Fibroblast of villous mesenchyme (primary cell): ENCODE results near the gene A3GALT2. TPM values are rescaled to one million over a fixed set of nuclear protein-coding genes. Genes with fewer than 3 reads are reported as not detected.
A peak's percentile ranks its signal among the peaks of the same experiment; 100 is the strongest.

ENCODE experiments used
- DNase-seq: peaks from one replicate; pipeline ENCODE4 v3.0.0-alpha.2; 2010; ENCODE audit warnings: low read depth
- H3K4me3 ChIP-seq: 2 replicates; pipeline ENCODE4 v1.5.1; 2011; ENCODE audit warnings: low read depth, mild to moderate bottlenecking, low read length
- CTCF ChIP-seq: IDR thresholded peaks from 2 replicates; pipeline ENCODE4 v1.5.1; 2012; ENCODE audit warnings: low read depth, mild to moderate bottlenecking, low read length; ENCODE audit not compliant: insufficient read depth
- total RNA-seq: library from RNA; depleted of rRNA; stranded (reverse); fragments of >200 nt; gene quantifications from 2 replicates; pipeline ENCODE4 v1.2.3, GENCODE V29; 2012

The A3GALT2 gene
- total RNA-seq, 1 donor, result not detected

- TF ChIP-seq CTCF, result no peak
Observed at GRCh38 chr1:33329600-33330305, 8.9 kb upstream of the A3GALT2 start.

GRCh38 chr1:33328817-33329216, 7.9 kb upstream of the A3GALT2 start:
- TF ChIP-seq CTCF, result no peak
- no peak overlapping the region for H3K4me3 ChIP-seq
- DNase-seq, result no peak

More at GRCh38 chr1:33329600-33330305, 8.9 kb upstream of the A3GALT2 start:
- no peak for DNase-seq
- H3K4me3 ChIP-seq, result no peak overlapping the region

GRCh38 chr1:33327587-33328325, 6.9 kb upstream of the A3GALT2 start:
- no peak overlapping the region for H3K4me3 ChIP-seq
- TF ChIP-seq CTCF, result no peak
- peak; percentile 98 for DNase-seq

GRCh38 chr1:33326785-33327184, 5.9 kb upstream of the A3GALT2 start:
- TF ChIP-seq CTCF, result no peak
- DNase-seq, result peak; percentile 65
- no peak overlapping the region for H3K4me3 ChIP-seq

- no peak for DNase-seq
- TF ChIP-seq CTCF, result no peak
- H3K4me3 ChIP-seq, result no peak overlapping the region
Observed at GRCh38 chr1:33324677-33325575, 4.0 kb upstream of the A3GALT2 start.

GRCh38 chr1:33323663-33324477, 3.0 kb upstream of the A3GALT2 start:
- no peak for TF ChIP-seq CTCF

More at GRCh38 chr1:33323663-33324477, 3.0 kb upstream of the A3GALT2 start:
- DNase-seq, result no peak
- H3K4me3 ChIP-seq, result no peak overlapping the region
